GM23248 (cell line): ENCODE measurements around the gene PLEKHG4B.

ENCODE experiments used
- EZH2 ChIP-seq: fragments of 200-600 bp; sonication (generic); IDR thresholded peaks from 2 replicates; pipeline ENCODE4 v1.6.1; 2018; ENCODE audit warnings: antibody characterized with exemption, mild to moderate bottlenecking; ENCODE audit not compliant: insufficient read depth, poor library complexity, severe bottlenecking
- EZH2phosphoT487 ChIP-seq: fragments of 200-600 bp; sonication (generic); IDR thresholded peaks from 2 replicates; pipeline ENCODE4 v1.6.1; 2018; ENCODE audit warnings: antibody characterized with exemption, moderate library complexity, mild to moderate bottlenecking, low read depth; ENCODE audit not compliant: insufficient read depth

GRCh38 chr5:144941-145340 lies 53.0 kb downstream of the PLEKHG4B start:
- TF ChIP-seq EZH2: no peak
- no peak for TF ChIP-seq EZH2phosphoT487
